Subcutaneous adipose tissue (tissue), 4 donors: Measurements from ENCODE around the gene CAPN5. TPM values are rescaled to one million over a fixed set of nuclear protein-coding genes. Genes with fewer than 3 reads are reported as not detected.

ENCODE experiments used
- CTCF ChIP-seq: fragments of 450-650 bp; IDR thresholded peaks from one replicate; pipeline ENCODE4 v1.5.1; 2016; ENCODE audit warnings: low read depth, mild to moderate bottlenecking, control low read depth, antibody characterized with exemption, moderate library complexity
- total RNA-seq, 4 donors: library from RNA; depleted of rRNA; stranded (reverse); fragments of >200 nt; gene quantifications; one replicate each; pipeline ENCODE4 v1.1.0, GENCODE V29; 2016

Gene CAPN5
- total RNA-seq, 4 donors from 2014 or later: 2.4 to 10.5 (median 3.3) TPM

- TF ChIP-seq CTCF: no peak
Observed at GRCh38 chr11:77147036-77147315, 80.2 kb downstream of the CAPN5 start.

- no peak for TF ChIP-seq CTCF
Observed at GRCh38 chr11:77147668-77148321, 81.0 kb downstream of the CAPN5 start.

- TF ChIP-seq CTCF: no peak
Observed at GRCh38 chr11:77148963-77149715, 82.4 kb downstream of the CAPN5 start.

- TF ChIP-seq CTCF: no peak
Observed at GRCh38 chr11:77149716-77150392, 83.1 kb downstream of the CAPN5 start.

GRCh38 chr11:77150836-77151235 lies 84.1 kb downstream of the CAPN5 start:
- TF ChIP-seq CTCF: no peak

- TF ChIP-seq CTCF: no peak
Observed at GRCh38 chr11:77151804-77152509, 85.2 kb downstream of the CAPN5 start.

GRCh38 chr11:77152846-77153245 lies 86.1 kb downstream of the CAPN5 start:
- no peak for TF ChIP-seq CTCF
